SK-N-SH (cell line): ENCODE data around the gene BHLHA9. TPM values are rescaled to one million over a fixed set of nuclear protein-coding genes. Genes with fewer than 3 reads are reported as not detected.

ENCODE experiments used
- CTCF ChIA-PET: fragments of 300-600, 350-600 bp; formaldehyde crosslinking; extraction: SDS; loops from one replicate; lab custom pipeline; 2021; lab: Yijun Ruan, JAX
- POLR2A ChIA-PET: fragments of 350-600 bp; sonication (Branson Sonifier 250); formaldehyde crosslinking; extraction: SDS; loops from one replicate; lab custom pipeline; 2020; ENCODE audit warnings: antibody characterized with exemption, inconsistent platforms; lab: Yijun Ruan, JAX
- DNase-seq: peaks from one replicate; pipeline ENCODE4 v3.0.0; 2012
- H2AFZ ChIP-seq: fragments of 200-600 bp; sonication (generic); 2 replicates; pipeline ENCODE4 v1.8.1; 2016; ENCODE audit warnings: antibody characterized with exemption, mild to moderate bottlenecking, low read depth
- H3F3A ChIP-seq: fragments of 200-600 bp; sonication (generic); replicated peaks from 2 replicates; pipeline ENCODE3; 2016; ENCODE audit warnings: antibody characterized with exemption, mild to moderate bottlenecking; ENCODE audit not compliant: insufficient read depth
- H3K27ac ChIP-seq, 2 experiments: fragments of 200-500 bp in 1 of 2; fragments of 200-600 bp in 1 of 2; sonication (Bioruptor generic) in 1 of 2; sonication (generic), shearing (Covaris generic) in 1 of 2; 2 replicates each; pipeline versions ENCODE4 v1.5.1 to v1.6.1; 2014 to 2016; ENCODE audit warnings: low read depth in 2 of 2, inconsistent platforms in 1 of 2, low read length in 1 of 2, mild to moderate bottlenecking in 1 of 2, mixed read lengths in 1 of 2
- H3K27me3 ChIP-seq: fragments of 200-600 bp; sonication (generic), shearing (Covaris generic); 2 replicates; pipeline ENCODE4 v1.6.1; 2016; ENCODE audit warnings: mixed run types; ENCODE audit not compliant: insufficient read depth
- H3K36me3 ChIP-seq, 2 experiments: fragments of 200-500 bp in 1 of 2; fragments of 200-600 bp in 1 of 2; sonication (Bioruptor generic) in 1 of 2; sonication (generic) in 1 of 2; replicated peaks in 1 of 2; 2 replicates each; pipeline versions ENCODE3 to v1.5.1; 2014 to 2016; ENCODE audit warnings: low read length in 1 of 2, mild to moderate bottlenecking in 1 of 2; ENCODE audit not compliant: insufficient read depth in 2 of 2, control insufficient read depth in 1 of 2
- H3K4me1 ChIP-seq, 2 experiments: fragments of 200-500 bp in 1 of 2; fragments of 200-600 bp in 1 of 2; sonication (Bioruptor generic) in 1 of 2; sonication (generic), shearing (Covaris generic) in 1 of 2; 2 replicates each; pipeline versions ENCODE4 v1.5.1 to v1.6.1; 2014 to 2016; ENCODE audit warnings: low read depth in 1 of 2, low read length in 1 of 2, mixed run types in 1 of 2; ENCODE audit not compliant: insufficient read depth in 2 of 2, control insufficient read depth in 1 of 2
- H3K4me2 ChIP-seq: fragments of 200-600 bp; sonication (generic), shearing (Covaris generic); 2 replicates; pipeline ENCODE4 v1.6.1; 2017; ENCODE audit warnings: mixed run types
- H3K4me3 ChIP-seq, 2 experiments: fragments of 200-500 bp in 1 of 2; fragments of 200-600 bp in 1 of 2; sonication (Bioruptor generic) in 1 of 2; sonication (generic), shearing (Covaris generic) in 1 of 2; 2 replicates each; pipeline versions ENCODE4 v1.5.1 to v1.8.1; 2014 to 2016; ENCODE audit warnings: low read depth in 2 of 2, inconsistent platforms in 1 of 2, low read length in 1 of 2, mild to moderate bottlenecking in 1 of 2, mixed read lengths in 1 of 2, moderate library complexity in 1 of 2
- H3K79me2 ChIP-seq: fragments of 200-600 bp; sonication (generic); 2 replicates; pipeline ENCODE4 v1.8.1; 2017; ENCODE audit warnings: mild to moderate bottlenecking; ENCODE audit not compliant: insufficient read depth
- H3K9ac ChIP-seq: fragments of 200-600 bp; sonication (generic); 2 replicates; pipeline ENCODE4 v1.6.1; 2017; ENCODE audit warnings: mixed run types
- H3K9me2 ChIP-seq: fragments of 200-600 bp; sonication (generic); 2 replicates; pipeline ENCODE4 v1.6.1; 2017; ENCODE audit warnings: mixed run types
- H3K9me3 ChIP-seq: fragments of 200-600 bp; sonication (generic); 2 replicates; pipeline ENCODE4 v1.6.1; 2017; ENCODE audit warnings: mixed run types, mild to moderate bottlenecking, moderate library complexity
- H4K20me1 ChIP-seq: fragments of 200-600 bp; sonication (generic); 2 replicates; pipeline ENCODE4 v1.6.1; 2017; ENCODE audit warnings: mild to moderate bottlenecking, mixed run types; ENCODE audit not compliant: insufficient read depth
- CHD2 ChIP-seq: fragments of 150-350 bp; IDR thresholded peaks from 2 replicates; pipeline ENCODE4 v1.6.1; 2018; ENCODE audit warnings: low read length; ENCODE audit not compliant: partially characterized antibody
- ELF1 ChIP-seq: IDR thresholded peaks from 2 replicates; pipeline ENCODE4 v1.4.0; 2012
- FOXJ3 ChIP-seq: sonication (generic); formaldehyde crosslinking; IDR thresholded peaks from 2 replicates; pipeline ENCODE4 v1.5.1; 2020; ENCODE audit warnings: mild to moderate bottlenecking, missing genetic modification reagents
- NRF1 ChIP-seq: IDR thresholded peaks from 2 replicates; pipeline ENCODE4 v1.6.1; 2012; ENCODE audit warnings: low read depth, mild to moderate bottlenecking, low read length
- RAD21 ChIP-seq: IDR thresholded peaks from 2 replicates; pipeline ENCODE4 v1.6.1; 2012; ENCODE audit warnings: mild to moderate bottlenecking, low read length
- RCOR1 ChIP-seq: fragments of 150-350 bp; IDR thresholded peaks from 2 replicates; pipeline ENCODE4 v1.6.1; 2017; ENCODE audit warnings: antibody characterized with exemption, low read length
- RFX5 ChIP-seq: IDR thresholded peaks from 2 replicates; pipeline ENCODE4 v1.6.1; 2012; ENCODE audit warnings: mild to moderate bottlenecking, improper control_type of control experiment, low read length
- RXRA ChIP-seq: IDR thresholded peaks from 2 replicates; pipeline ENCODE4 v1.4.0; 2012; ENCODE audit warnings: low read depth, mild to moderate bottlenecking, borderline replicate concordance
- SIN3A ChIP-seq: IDR thresholded peaks from 2 replicates; pipeline ENCODE4 v1.6.1; 2012; ENCODE audit warnings: low read depth, mild to moderate bottlenecking, low read length, moderate library complexity, borderline replicate concordance
- SMC3 ChIP-seq: IDR thresholded peaks from 2 replicates; pipeline ENCODE4 v1.6.1; 2012; ENCODE audit warnings: low read depth, low read length, improper control_type of control experiment
- TCF12 ChIP-seq: IDR thresholded peaks from 2 replicates; pipeline ENCODE4 v1.4.0; 2012
- YY1 ChIP-seq: IDR thresholded peaks from 2 replicates; pipeline ENCODE4 v1.4.0; 2012; ENCODE audit warnings: low read depth, mild to moderate bottlenecking
- WGBS: methylation state at CpG from one replicate; pipeline ENCODE4 v1.1.6; 2017; ENCODE audit warnings: low lambda C conversion rate; 5-methylcytosine and 5-hydroxymethylcytosine counted together
- polyA plus RNA-seq, 3 experiments: library from polyadenylated mRNA; depleted of rRNA; stranded (reverse); fragments of >200 nt; gene quantifications; 2 replicates each; pipeline ENCODE4 v1.2.3, GENCODE V29; 2012
- TF ChIP-seq, protein P1 (sequence below): IDR thresholded peaks from 2 replicates; pipeline ENCODE4 v1.4.0; 2012; ENCODE audit warnings: low read depth, borderline replicate concordance
- TF ChIP-seq, protein P2 (sequence below): fragments of 200-600 bp; sonication (generic); IDR thresholded peaks from 2 replicates; pipeline ENCODE4 v1.6.1; 2017; ENCODE audit warnings: antibody characterized with exemption, mild to moderate bottlenecking, moderate library complexity
- TF ChIP-seq, protein P3 (sequence below): fragments of 150-350 bp; IDR thresholded peaks from 2 replicates; pipeline ENCODE4 v1.6.1; 2016; ENCODE audit warnings: mild to moderate bottlenecking, low read depth, low read length
- TF ChIP-seq, protein P4 (sequence below): IDR thresholded peaks from 2 replicates; pipeline ENCODE4 v1.4.0; 2012; ENCODE audit warnings: low read depth, borderline replicate concordance

Gene BHLHA9
- polyA plus RNA-seq, 1 of the 3 experiments (the other 2 are of a cell fraction), result not detected

GRCh38 chr17:1275205-1275961 lies 5.1 kb downstream of the BHLHA9 start:
- DNase-seq, result no peak
- Histone ChIP-seq H3K79me2 (no peaks in the 10 kb centered on the region), H3K9me2 (no peaks in the 10 kb centered on the region), H3K9ac (no peak overlapping the region), H4K20me1 (no peaks in the 10 kb centered on the region), H3K9me3 (no peaks in the 10 kb centered on the region), H3K27ac (no peak overlapping the region), H3K36me3 (no peaks in the 10 kb centered on the region), H3K27me3 (peaks cover 36% of the 10 kb centered on the region), H3K4me1 (no peaks in the 10 kb centered on the region), H2AFZ (no peak overlapping the region), H3K4me3 (no peak overlapping the region), H3K4me2 (no peak overlapping the region), H3F3A (no peaks in the 10 kb centered on the region)
- ChIA-PET CTCF (interaction anchor here (3.5 kb wide), 1 partner anchor 57 kb away, joined by 16 read pairs; no protein-coding TSS in a partner anchor), POLR2A (no interaction called here)
- WGBS, result 44% methylated on average over 10 of the region's 10 CpGs
- TF ChIP-seq SIN3A (no peak), ELF1 (no peak)
- TF ChIP-seq, protein P1, sequence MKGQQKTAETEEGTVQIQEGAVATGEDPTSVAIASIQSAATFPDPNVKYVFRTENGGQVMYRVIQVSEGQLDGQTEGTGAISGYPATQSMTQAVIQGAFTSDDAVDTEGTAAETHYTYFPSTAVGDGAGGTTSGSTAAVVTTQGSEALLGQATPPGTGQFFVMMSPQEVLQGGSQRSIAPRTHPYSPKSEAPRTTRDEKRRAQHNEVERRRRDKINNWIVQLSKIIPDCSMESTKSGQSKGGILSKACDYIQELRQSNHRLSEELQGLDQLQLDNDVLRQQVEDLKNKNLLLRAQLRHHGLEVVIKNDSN, result no peak
- TF ChIP-seq, all 33 proteins: peak for 0

DNA sequence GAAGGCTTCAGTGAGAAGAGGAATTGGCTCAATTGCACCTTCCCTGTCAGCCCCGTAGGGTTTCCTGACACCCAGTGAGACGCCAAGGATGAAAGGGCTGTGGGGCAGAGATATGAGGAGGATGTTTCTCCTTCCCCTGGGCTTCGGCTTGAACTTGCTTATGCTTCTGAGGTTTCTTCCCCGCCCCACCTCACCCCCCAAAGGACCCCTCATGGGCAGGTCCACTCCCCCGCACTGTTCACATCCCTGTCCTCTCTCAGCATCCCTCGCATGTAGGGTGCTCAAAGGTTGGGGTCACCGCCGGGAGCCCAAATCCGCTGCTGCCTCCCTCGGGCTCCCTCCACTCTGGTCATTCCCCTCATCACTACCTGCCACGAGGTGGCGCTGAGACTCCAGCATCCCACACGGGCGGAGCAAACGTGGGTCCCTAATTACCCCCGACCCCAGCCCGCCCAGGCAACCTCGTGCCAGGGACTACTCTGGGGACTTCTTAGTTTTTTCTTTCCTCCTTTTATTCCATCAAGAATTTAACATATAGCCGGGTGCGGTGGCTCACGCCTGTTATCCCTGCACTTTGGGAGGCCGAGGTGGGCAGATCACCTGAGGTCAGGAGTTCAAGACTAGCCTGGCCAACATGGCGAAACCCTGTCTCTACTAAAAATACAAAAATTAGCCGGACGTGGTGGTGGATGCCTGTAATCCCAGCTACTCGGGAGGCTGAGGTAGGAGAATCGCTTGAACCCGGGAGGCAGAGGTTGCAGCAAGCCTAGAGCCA lies 5.9 kb downstream of the BHLHA9 start:
- Histone ChIP-seq H3K4me1 (no peaks in the 10 kb centered on the region), H3K4me3 (peak overlapping the region in 1 of 2 experiments; percentile 14; a peak in 1 of 4 replicates), H3F3A (no peaks in the 10 kb centered on the region), H3K27me3 (peaks cover 44% of the 10 kb centered on the region), H3K4me2 (no peak overlapping the region), H3K27ac (no peak overlapping the region), H3K79me2 (no peaks in the 10 kb centered on the region), H3K36me3 (no peaks in the 10 kb centered on the region)
- 13% methylated on average over 25 of the region's 28 CpGs for WGBS
- CTCF ChIA-PET, result interaction anchor here (1.0 to 2.0 kb wide), 4 partner anchors 55 to 373 kb away, joined by 3 to 12 read pairs (median 4); partner anchors contain the start of gene RILP
- TF ChIP-seq SMC3 (peak; percentile 77), RXRA (no peak), YY1 (no peak), CHD2 (no peak), RFX5 (no peak), RCOR1 (no peak), TCF12 (no peak), FOXJ3 (CRISPR knock-in tag) (no peak), SIN3A (no peak), NRF1 (no peak), RAD21 (peak; percentile 83)
- TF ChIP-seq, protein P2, sequence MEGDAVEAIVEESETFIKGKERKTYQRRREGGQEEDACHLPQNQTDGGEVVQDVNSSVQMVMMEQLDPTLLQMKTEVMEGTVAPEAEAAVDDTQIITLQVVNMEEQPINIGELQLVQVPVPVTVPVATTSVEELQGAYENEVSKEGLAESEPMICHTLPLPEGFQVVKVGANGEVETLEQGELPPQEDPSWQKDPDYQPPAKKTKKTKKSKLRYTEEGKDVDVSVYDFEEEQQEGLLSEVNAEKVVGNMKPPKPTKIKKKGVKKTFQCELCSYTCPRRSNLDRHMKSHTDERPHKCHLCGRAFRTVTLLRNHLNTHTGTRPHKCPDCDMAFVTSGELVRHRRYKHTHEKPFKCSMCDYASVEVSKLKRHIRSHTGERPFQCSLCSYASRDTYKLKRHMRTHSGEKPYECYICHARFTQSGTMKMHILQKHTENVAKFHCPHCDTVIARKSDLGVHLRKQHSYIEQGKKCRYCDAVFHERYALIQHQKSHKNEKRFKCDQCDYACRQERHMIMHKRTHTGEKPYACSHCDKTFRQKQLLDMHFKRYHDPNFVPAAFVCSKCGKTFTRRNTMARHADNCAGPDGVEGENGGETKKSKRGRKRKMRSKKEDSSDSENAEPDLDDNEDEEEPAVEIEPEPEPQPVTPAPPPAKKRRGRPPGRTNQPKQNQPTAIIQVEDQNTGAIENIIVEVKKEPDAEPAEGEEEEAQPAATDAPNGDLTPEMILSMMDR, result peak; percentile 83
- TF ChIP-seq, protein P3, sequence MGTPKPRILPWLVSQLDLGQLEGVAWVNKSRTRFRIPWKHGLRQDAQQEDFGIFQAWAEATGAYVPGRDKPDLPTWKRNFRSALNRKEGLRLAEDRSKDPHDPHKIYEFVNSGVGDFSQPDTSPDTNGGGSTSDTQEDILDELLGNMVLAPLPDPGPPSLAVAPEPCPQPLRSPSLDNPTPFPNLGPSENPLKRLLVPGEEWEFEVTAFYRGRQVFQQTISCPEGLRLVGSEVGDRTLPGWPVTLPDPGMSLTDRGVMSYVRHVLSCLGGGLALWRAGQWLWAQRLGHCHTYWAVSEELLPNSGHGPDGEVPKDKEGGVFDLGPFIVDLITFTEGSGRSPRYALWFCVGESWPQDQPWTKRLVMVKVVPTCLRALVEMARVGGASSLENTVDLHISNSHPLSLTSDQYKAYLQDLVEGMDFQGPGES, result no peak
- TF ChIP-seq, protein P4, sequence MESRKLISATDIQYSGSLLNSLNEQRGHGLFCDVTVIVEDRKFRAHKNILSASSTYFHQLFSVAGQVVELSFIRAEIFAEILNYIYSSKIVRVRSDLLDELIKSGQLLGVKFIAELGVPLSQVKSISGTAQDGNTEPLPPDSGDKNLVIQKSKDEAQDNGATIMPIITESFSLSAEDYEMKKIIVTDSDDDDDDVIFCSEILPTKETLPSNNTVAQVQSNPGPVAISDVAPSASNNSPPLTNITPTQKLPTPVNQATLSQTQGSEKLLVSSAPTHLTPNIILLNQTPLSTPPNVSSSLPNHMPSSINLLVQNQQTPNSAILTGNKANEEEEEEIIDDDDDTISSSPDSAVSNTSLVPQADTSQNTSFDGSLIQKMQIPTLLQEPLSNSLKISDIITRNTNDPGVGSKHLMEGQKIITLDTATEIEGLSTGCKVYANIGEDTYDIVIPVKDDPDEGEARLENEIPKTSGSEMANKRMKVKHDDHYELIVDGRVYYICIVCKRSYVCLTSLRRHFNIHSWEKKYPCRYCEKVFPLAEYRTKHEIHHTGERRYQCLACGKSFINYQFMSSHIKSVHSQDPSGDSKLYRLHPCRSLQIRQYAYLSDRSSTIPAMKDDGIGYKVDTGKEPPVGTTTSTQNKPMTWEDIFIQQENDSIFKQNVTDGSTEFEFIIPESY, result no peak
- TF ChIP-seq, all 33 proteins: peak for 3
- H3K9me3 ChIP-seq, result no peaks in the 10 kb centered on the region
- no peak overlapping the region for H2AFZ ChIP-seq
- H3K9me2 ChIP-seq, result no peaks in the 10 kb centered on the region
- DNase-seq, result peak; percentile 90
- no peak overlapping the region for H3K9ac ChIP-seq
- POLR2A ChIA-PET, result no interaction called here
- no peaks in the 10 kb centered on the region for H4K20me1 ChIP-seq
